Measurements from ENCODE around the gene TIMM10B.

DNA sequence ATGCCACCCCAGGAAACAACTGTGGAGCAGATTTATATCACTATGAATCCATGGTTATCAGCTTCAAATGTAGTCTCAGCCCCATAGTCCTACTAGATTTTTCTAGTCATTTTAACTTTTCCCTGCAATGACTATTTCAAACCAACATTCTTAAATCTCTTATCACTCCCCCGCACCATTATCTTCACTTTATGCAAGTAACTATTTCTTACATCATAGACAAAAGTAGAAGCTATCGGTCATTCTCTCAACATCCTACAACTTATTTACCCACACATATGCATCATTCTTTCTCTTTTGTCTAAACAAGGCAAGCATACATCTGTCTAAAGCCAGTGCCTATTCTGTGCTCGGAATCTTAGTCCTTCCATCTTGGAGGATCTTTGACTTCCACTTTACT lies 4.4 kb downstream of the TIMM10B start:
- TF ChIP-seq, protein P1, sequence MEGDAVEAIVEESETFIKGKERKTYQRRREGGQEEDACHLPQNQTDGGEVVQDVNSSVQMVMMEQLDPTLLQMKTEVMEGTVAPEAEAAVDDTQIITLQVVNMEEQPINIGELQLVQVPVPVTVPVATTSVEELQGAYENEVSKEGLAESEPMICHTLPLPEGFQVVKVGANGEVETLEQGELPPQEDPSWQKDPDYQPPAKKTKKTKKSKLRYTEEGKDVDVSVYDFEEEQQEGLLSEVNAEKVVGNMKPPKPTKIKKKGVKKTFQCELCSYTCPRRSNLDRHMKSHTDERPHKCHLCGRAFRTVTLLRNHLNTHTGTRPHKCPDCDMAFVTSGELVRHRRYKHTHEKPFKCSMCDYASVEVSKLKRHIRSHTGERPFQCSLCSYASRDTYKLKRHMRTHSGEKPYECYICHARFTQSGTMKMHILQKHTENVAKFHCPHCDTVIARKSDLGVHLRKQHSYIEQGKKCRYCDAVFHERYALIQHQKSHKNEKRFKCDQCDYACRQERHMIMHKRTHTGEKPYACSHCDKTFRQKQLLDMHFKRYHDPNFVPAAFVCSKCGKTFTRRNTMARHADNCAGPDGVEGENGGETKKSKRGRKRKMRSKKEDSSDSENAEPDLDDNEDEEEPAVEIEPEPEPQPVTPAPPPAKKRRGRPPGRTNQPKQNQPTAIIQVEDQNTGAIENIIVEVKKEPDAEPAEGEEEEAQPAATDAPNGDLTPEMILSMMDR (IDR thresholded peaks at IDR 0.05; ENCODE audit: low read depth, low read length, poor library complexity, severe bottlenecking): no peak
- no peak for TF ChIP-seq EZH2phosphoT487 (IDR thresholded peaks at IDR 0.05; ENCODE audit: borderline replicate concordance, low read length)
